Measurements from ENCODE around the gene CA11. TPM values are rescaled to one million over a fixed set of nuclear protein-coding genes. Genes with fewer than 3 reads are reported as not detected.

CA11 gene
- total and polyA plus RNA-seq, 2 experiments from 2014 or later, result 8.8 to 29.7 TPM

- no peak overlapping the region for H3K4me3 ChIP-seq
- Mint-ChIP-seq H3K4me1 (no peaks in the 10 kb centered on the region), H3K27me3 (ENCODE audit: insufficient read depth, low read depth, poor library complexity) (peaks cover 13% of the 10 kb centered on the region), H3K36me3 (ENCODE audit: low read depth) (no peaks in the 10 kb centered on the region; the same call in 2 of the 3 replicates), H3K27ac (no peak overlapping the region), H3K4me3 (no peak overlapping the region), H3K9me3 (no peaks in the 10 kb centered on the region)
- ATAC-seq (no peak), DNase-seq (ENCODE audit: low spot score) (no peak)
- no peak overlapping the region for H2AFZ ChIP-seq
- no peaks in the 10 kb centered on the region for H3K9me2 ChIP-seq (ENCODE audit: insufficient read depth)
- H4K20me1 ChIP-seq (replicated peaks; ENCODE audit: insufficient read depth), result no peaks in the 10 kb centered on the region
- H3K27me3 ChIP-seq (ENCODE audit: insufficient read depth), result no peaks in the 10 kb centered on the region
- no peaks in the 10 kb centered on the region for H3K4me1 ChIP-seq (ENCODE audit: insufficient read depth)
- TF ChIP-seq ETS1 (IDR thresholded peaks at IDR 0.05), result no peak
- no peak for TF ChIP-seq ZNF462 (CRISPR knock-in tag; IDR thresholded peaks at IDR 0.05)
- no peak for TF ChIP-seq CTCF (conservative IDR thresholded peaks at IDR 0.05; ENCODE audit: low read depth in 2 of 2)
- TF ChIP-seq EZH2phosphoT487 (IDR thresholded peaks at IDR 0.05; ENCODE audit: unreplicated experiment), result no peak
- no peak for TF ChIP-seq ZNF114 (CRISPR knock-in tag; IDR thresholded peaks at IDR 0.05)
- TF ChIP-seq POLR2AphosphoS5 (IDR thresholded peaks at IDR 0.05; ENCODE audit: low read depth), result no peak
- TF ChIP-seq ZNF331 (CRISPR knock-in tag; IDR thresholded peaks at IDR 0.05; ENCODE audit: low read depth), result no peak
- TF ChIP-seq REST (IDR thresholded peaks at IDR 0.05; ENCODE audit: unreplicated experiment), result no peak
- no peak for TF ChIP-seq EZH2 (IDR thresholded peaks at IDR 0.05; ENCODE audit: low read depth, unreplicated experiment)
- no peak for TF ChIP-seq JUNB (IDR thresholded peaks at IDR 0.05; ENCODE audit: unreplicated experiment)
- no peak for TF ChIP-seq NANOG (IDR thresholded peaks at IDR 0.05; ENCODE audit: borderline replicate concordance)
- TF ChIP-seq STAT1 (IDR thresholded peaks at IDR 0.05; ENCODE audit: unreplicated experiment), result no peak
- TF ChIP-seq CREB1 (CRISPR knock-in tag; IDR thresholded peaks at IDR 0.05; ENCODE audit: low read depth), result no peak
- H3F3A ChIP-seq (replicated peaks; ENCODE audit: low read depth), result no peaks in the 10 kb centered on the region
- H3K27ac ChIP-seq (ENCODE audit: low read depth), result no peak overlapping the region
- H3K36me3 ChIP-seq (ENCODE audit: insufficient read depth), result no peaks in the 10 kb centered on the region
- no peaks in the 10 kb centered on the region for H3K79me2 ChIP-seq (replicated peaks; ENCODE audit: insufficient read depth)
- no peak overlapping the region for H3K4me2 ChIP-seq
These were observed 50.2 kb downstream of the CA11 start for GRCh38 chr19:48595833-48596232.

Measured in GM23338 (cell line).